T1000 (cell line): ENCODE results near the gene SASH1.

ENCODE experiments used
- DNase-seq: peaks from one replicate; lab custom pipeline; 2025; ENCODE audit warnings: mixed read lengths; lab: John Stamatoyannopoulos, UW

The SASH1 gene

DNA sequence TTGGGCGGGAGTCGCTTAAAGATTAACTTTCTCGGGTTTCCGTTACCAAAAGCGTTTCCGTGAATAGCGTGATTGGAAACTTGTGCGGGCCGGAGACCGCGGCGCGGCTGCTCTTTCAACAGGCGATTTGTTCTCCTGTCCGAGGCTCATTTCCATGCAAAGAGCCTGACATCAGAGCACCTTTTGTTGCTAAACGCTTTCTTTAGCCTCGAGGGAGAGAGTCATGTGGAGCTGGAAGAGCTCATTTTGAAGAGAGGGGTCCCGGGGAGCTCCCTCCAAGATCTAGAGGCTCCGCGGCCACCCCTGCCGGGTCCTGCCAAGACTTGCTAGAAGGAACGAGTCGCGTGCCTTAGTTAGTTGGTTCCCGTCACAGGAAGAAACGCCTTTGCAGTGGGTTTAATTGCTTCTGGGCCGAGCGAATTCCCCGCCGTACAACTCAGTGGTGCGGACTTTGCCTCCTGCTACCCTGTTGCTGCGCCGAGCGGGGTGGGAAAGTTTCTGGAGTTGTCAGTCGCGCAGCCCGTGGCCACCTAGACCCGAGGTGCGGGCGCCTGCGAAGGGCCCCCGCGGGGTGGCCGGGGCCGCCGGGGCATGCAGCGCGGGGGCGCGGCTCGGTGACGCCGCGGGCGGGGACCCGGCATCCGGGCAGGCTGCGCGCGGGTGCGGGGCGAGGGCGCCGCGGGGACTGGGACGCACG, at the start of gene SASH1:
Gene SASH1 (plus strand): TSS at position 489 of the 697 bp plus-strand sequence. CDS start 230 bp downstream, outside the sequence.
- DNase-seq: peak; percentile 72

- DNase-seq: no peak
Measured at GRCh38 chr6:148293181-148293995, 49.2 kb upstream of the SASH1 start.

- DNase-seq: no peak
Measured at GRCh38 chr6:148294059-148294458, 48.6 kb upstream of the SASH1 start.

DNA sequence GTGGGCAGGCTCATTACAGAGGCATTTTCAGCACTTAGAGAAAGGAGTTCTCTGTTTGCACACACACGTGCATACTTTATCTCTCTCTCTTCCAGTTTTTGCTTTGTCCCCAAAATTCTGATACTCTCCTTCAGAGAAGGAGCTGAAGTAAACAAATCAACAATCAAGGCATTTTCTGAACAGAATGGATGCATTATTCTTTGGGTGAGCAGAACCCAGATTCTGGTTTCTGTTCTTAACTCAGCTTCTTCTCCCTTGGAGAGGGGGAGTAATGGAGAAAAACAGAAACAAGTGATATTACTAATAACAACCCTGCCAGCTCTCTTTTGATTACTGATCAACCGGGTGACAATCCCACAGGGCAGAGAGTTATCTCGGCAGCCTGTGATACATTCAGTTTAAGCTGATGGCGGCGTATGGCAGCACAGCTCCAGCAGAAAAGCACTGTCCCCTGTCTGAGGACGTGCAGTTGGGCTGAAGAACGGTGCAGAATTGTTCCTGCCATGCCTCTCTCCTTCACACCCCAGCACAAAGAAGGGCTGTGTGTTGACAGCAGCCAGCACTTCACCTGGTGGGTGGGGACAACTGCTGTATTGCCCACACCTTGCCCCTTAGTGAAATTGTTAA, 47.3 kb upstream of the SASH1 start:
- DNase-seq: no peak

- DNase-seq: no peak
Measured at GRCh38 chr6:148296771-148297170, 45.9 kb upstream of the SASH1 start.

GRCh38 chr6:148298683-148299082, 44.0 kb upstream of the SASH1 start:
- DNase-seq: no peak

DNA sequence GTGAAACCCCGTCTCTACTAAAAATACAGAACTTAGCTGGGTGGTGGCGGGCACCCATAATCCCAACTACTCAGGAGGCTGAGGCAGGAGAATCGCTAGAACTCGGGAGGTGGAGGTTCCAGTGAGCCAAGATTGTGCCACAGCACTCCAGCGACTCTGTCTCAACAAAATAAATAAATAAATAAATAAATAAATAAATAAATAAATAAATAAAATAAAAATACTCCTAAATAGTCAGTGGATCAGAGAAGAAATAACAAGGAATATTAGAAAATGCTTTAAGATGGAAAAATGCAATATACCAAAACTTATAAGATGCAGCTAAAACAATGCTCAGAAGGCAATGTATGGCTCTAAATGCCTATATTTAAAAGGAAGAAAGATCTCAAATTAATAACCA, 39.0 kb upstream of the SASH1 start:
- no peak for DNase-seq

GRCh38 chr6:148304976-148305375, 37.7 kb upstream of the SASH1 start:
- no peak for DNase-seq

DNA sequence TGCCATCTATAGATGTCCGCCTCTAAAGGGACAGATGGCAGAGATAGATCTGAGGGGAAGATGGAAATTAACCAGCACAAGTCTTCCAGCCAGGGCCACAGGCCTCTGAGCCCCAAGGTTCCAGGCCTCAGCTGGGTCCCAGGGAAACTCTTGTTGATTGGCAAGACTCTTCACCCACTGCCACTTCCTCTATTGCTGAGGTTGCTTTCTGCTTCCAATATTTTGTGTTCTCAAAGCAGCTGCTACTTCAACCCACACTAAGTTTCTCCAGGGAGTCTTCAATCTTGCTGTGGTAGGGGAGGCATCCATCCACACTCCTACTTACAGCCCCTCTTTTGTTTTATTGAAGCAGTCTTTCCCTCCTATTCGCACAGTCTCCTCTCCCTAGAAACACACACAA, 36.4 kb upstream of the SASH1 start:
- DNase-seq: no peak

GRCh38 chr6:148307405-148307804, 35.2 kb upstream of the SASH1 start:
- no peak for DNase-seq

DNA sequence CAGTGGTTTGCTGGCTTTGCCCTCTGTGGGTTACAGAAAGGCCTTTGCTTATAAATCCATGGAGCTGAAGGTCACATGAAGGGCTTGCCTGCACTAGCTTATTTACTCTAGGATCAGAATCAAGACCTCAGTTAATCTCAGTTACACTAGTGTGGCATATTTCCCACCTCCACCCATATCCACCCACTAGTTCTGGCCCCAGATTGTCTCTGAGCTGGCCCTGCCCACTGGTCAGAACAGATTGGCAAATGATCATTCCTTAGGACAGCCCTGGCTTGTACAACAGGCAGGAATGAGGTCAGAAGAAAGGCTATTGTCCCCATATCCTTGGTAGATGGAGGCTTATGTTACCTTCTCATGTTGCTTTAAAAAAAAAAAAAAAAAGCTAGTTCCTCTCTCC, 33.3 kb upstream of the SASH1 start:
- DNase-seq: no peak

DNA sequence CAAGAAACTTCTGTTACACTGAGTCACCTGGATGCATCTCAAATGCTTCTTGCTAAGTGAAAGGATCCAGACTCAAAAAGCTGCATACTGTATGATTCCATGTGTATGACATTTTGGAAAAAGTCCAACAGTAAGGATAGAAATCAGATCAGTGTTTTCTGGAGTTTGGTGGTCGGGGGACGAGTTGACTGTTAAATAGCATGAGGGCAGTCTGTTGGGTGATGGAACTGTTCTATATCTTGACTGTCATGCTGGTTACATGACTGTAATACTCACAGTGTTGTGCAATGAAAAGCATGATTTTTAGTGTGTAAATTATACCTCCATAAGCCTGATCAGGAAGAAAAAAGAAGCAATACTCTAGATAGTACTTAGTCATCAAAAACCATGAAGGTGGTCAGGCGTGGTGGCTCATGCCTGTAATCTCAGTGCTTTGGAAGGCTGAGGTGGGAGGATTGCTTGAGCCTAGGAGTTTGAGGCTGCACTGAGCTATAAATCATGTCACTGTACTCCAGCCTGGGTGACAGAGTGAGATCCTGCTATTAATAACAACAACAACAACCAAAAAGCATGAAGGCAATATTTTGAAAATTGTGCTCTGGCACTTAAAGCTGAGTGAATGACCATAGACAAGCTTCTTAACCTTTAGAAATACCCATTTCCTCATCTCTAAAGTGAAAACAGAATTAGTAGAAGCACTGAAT, 30.5 kb upstream of the SASH1 start:
- no peak for DNase-seq

DNA sequence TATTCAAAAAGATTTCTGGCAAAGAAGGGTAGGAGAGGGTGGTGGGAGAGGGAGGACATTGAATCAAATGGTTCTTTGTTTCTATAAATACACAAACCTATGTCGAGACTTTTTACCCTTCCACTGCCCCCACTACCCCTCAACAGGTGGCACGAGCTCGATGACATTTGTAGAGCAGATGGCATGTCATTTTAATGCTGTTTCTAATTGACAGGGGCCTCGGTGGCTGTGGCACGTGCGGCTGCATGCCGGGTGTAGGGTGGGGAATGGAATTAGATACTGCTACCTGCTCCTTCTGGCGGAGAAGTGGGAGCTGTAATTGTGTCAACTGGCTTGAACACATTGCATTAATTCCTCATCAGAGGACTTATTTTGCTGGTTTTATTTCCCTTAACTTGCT, 29.1 kb upstream of the SASH1 start:
- DNase-seq: no peak

DNA sequence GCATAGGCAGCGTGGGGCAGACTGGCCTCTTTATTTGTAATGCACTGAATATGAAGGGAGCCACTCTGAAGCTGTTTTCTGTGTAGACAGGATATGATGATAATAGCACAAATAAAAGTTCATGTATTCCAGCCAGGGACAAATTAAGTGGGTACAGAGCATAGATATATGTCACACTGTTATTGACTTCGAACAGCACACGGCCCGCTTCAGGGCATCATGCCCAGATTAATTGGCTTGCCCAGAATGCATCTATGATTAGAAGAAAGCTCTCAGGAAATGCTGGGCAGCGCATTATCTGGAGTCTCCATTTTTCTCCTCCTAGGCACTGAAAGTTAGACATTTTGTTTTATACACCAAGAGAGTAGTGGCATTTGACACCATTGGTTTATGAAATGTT, 26.3 kb upstream of the SASH1 start:
- DNase-seq: no peak

- no peak for DNase-seq
Measured at GRCh38 chr6:148317051-148317450, 25.6 kb upstream of the SASH1 start.

GRCh38 chr6:148317739-148318138, 24.9 kb upstream of the SASH1 start:
- no peak for DNase-seq

DNA sequence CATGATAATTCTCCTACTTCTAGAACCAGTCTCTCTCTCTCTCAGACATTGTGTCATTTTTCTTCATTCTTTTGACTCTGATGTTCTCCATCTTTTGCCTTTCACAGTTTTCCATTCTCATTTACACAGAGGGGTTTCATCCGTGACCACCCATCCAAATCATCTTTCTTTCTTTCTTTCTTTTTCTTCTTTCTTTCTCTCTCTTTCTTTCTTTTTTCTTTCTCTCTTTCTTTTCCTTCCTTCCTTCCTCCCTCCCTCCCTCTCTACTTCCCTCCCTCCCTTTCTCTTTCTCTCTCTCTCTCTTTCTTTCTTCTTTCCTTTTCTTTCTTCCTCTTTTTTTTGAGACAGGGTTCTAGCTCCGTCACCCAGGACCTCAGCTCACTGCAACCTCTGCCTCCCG, 19.9 kb upstream of the SASH1 start:
- DNase-seq: no peak

- DNase-seq: no peak
Measured at GRCh38 chr6:148323344-148323743, 19.3 kb upstream of the SASH1 start.

GRCh38 chr6:148324297-148324985, 18.2 kb upstream of the SASH1 start:
- no peak for DNase-seq

GRCh38 chr6:148325316-148326068, 17.1 kb upstream of the SASH1 start:
- no peak for DNase-seq
